T-helper 9 cell (primary cell): ENCODE results near the gene BIRC2.

Experiments
- DNase-seq: peaks from one replicate; pipeline ENCODE4 v3.0.0-alpha.2; 2020

Gene BIRC2

GRCh38 chr11:102375720-102376399, 28.8 kb downstream of the BIRC2 start:
- DNase-seq: no peak

- DNase-seq: no peak
Measured at GRCh38 chr11:102377891-102378290, 30.9 kb downstream of the BIRC2 start.

GRCh38 chr11:102378818-102379217, 31.8 kb downstream of the BIRC2 start:
- no peak for DNase-seq

GRCh38 chr11:102382384-102382783, 35.4 kb downstream of the BIRC2 start:
- no peak for DNase-seq

GRCh38 chr11:102383839-102384238, 36.8 kb downstream of the BIRC2 start:
- no peak for DNase-seq

GRCh38 chr11:102384419-102385079, 37.5 kb downstream of the BIRC2 start:
- no peak for DNase-seq

- DNase-seq: no peak
Measured at GRCh38 chr11:102385085-102386007, 38.3 kb downstream of the BIRC2 start.

GRCh38 chr11:102386136-102386734, 39.2 kb downstream of the BIRC2 start:
- DNase-seq: no peak

- DNase-seq: no peak
Measured at GRCh38 chr11:102387043-102387781, 40.2 kb downstream of the BIRC2 start.

GRCh38 chr11:102389253-102389652, 42.2 kb downstream of the BIRC2 start:
- DNase-seq: no peak

- peak; percentile 35 for DNase-seq
Measured at GRCh38 chr11:102390667-102391465, 43.9 kb downstream of the BIRC2 start.

GRCh38 chr11:102391549-102392237, 44.7 kb downstream of the BIRC2 start:
- DNase-seq: no peak

GRCh38 chr11:102393272-102393730, 46.3 kb downstream of the BIRC2 start:
- no peak for DNase-seq

- DNase-seq: no peak
Measured at GRCh38 chr11:102395720-102396393, 48.8 kb downstream of the BIRC2 start.

GRCh38 chr11:102396708-102397563, 49.9 kb downstream of the BIRC2 start:
- no peak for DNase-seq

- DNase-seq: no peak
Measured at GRCh38 chr11:102398297-102398696, 51.3 kb downstream of the BIRC2 start.

- no peak for DNase-seq
Measured at GRCh38 chr11:102399189-102399588, 52.2 kb downstream of the BIRC2 start.

- DNase-seq: no peak
Measured at GRCh38 chr11:102400603-102401002, 53.6 kb downstream of the BIRC2 start.

- DNase-seq: no peak
Measured at GRCh38 chr11:102401905-102402304, 54.9 kb downstream of the BIRC2 start.
